Measurements from ENCODE around the gene UQCC2. TPM values are rescaled to one million over a fixed set of nuclear protein-coding genes. Genes with fewer than 3 reads are reported as not detected.

UQCC2 gene
- total and polyA plus RNA-seq, 4 donors, result 6.8 to 75.9 (median 22.4) TPM

DNA sequence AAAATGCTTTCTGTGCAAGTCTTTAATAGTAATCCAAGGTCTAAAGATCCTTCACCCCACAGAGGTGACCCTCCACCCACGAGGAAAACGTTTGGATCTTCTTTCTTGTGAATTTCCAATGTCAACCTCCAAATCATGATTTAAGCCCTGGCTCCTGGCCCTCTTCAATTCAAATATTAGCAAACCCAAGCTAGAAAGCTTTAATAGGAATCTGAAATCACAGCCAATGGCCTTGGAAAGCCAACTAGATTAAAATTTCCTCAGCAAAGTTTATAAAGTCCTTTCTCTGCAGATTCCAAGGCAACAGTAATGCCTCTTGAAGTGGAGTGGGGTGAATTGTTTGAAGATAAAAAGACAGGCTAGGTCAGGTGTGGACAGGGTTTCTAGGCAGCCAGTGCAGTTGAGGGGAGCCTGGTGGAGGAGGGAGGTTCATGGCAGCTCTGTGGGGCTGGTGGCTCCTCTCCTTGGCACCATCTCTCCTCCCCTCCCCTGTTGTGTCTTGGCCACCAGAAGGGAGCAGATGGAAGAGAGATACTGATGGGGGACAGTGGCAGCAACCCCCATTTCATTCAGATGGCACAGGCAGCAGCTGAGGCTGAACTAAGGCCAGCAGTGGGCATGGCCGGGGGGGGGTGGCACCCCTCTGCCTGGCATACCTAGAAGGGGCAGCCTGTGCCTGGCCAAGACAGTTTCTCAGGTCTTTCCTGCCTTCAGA is 12.0 kb upstream of the UQCC2 start:
- Histone ChIP-seq H3K36me3 (ENCODE audit: control insufficient read depth in 4 of 4, insufficient read depth in 3 of 4, low read depth in 1 of 4, low read length in 3 of 4) (no peaks in the 10 kb centered on the region), H3K4me1 (ENCODE audit: control insufficient read depth in 4 of 4, insufficient read depth in 4 of 4, low read length in 3 of 4) (peaks cover 0 to 3% (median 0%) of the 10 kb centered on the region in 4 donors), H3K27me3 (ENCODE audit: control insufficient read depth in 4 of 4, insufficient read depth in 4 of 4, low read length in 3 of 4) (no peaks in the 10 kb centered on the region), H3K4me3 (ENCODE audit: low read depth in 1 of 3, low read length in 3 of 3) (no peak overlapping the region), H3K27ac (ENCODE audit: low read depth in 1 of 2, low read length in 2 of 2) (no peak overlapping the region), H3K9ac (ENCODE audit: low read depth in 1 of 2, low read length in 2 of 2) (no peak overlapping the region), H3K9me3 (ENCODE audit: control insufficient read depth in 4 of 4, low read length in 3 of 4) (no peaks in the 10 kb centered on the region)
- TF ChIP-seq YY1 (IDR thresholded peaks at IDR 0.05) (no peak), GABPA (IDR thresholded peaks at IDR 0.05 in 1 of 2, conservative IDR thresholded peaks at IDR 0.05 in 1 of 2) (no peak)
- no peak for DNase-seq (ENCODE audit: low spot score)
- WGBS, result 50% methylated on average over 3 of the region's 3 CpGs

DNA sequence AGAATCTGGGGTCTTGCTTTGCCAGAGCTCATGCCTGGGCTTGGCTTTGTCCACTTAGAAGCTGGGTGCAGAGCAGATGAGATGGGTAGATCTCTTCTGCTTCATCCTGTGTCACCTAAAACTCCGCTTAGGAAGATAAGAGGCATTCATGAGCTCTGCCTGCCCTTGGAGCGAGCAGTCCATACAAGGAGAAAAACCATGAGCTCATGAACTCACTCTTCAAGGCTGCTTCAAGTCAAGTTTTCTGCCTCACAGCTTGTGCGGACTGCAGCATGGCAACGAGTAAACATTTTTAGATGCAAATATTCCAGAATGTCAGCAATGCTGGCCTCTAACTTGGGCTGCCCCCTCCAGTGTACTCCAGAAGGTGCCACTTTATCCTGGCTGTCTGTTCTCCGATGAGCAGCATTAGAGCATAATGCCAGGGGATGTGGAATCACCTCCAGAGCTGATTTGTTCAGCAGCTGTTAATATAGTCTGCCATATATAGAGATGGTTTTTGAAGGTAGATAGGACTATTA is 10.7 kb upstream of the UQCC2 start:
- no peak overlapping the region for H3K27ac ChIP-seq (ENCODE audit: low read depth in 1 of 2, low read length in 2 of 2)
- no peaks in the 10 kb centered on the region for H3K9me3 ChIP-seq (ENCODE audit: control insufficient read depth in 4 of 4, low read length in 3 of 4)
- no peaks in the 10 kb centered on the region for H3K36me3 ChIP-seq (ENCODE audit: control insufficient read depth in 4 of 4, insufficient read depth in 3 of 4, low read depth in 1 of 4, low read length in 3 of 4)
- 94% methylated on average over 5 of the region's 5 CpGs for WGBS
- H3K9ac ChIP-seq (ENCODE audit: low read depth in 1 of 2, low read length in 2 of 2), result no peak overlapping the region
- H3K4me1 ChIP-seq (ENCODE audit: control insufficient read depth in 4 of 4, insufficient read depth in 4 of 4, low read length in 3 of 4), result peaks cover 0 to 5% (median 3%) of the 10 kb centered on the region in 4 donors
- H3K27me3 ChIP-seq (ENCODE audit: control insufficient read depth in 4 of 4, insufficient read depth in 4 of 4, low read length in 3 of 4), result no peaks in the 10 kb centered on the region
- H3K4me3 ChIP-seq (ENCODE audit: low read depth in 1 of 3, low read length in 3 of 3), result no peak overlapping the region
- TF ChIP-seq EGR1 (IDR thresholded peaks at IDR 0.05; ENCODE audit: low read depth in 2 of 2), result no peak
- DNase-seq (ENCODE audit: low spot score), result no peak

DNA sequence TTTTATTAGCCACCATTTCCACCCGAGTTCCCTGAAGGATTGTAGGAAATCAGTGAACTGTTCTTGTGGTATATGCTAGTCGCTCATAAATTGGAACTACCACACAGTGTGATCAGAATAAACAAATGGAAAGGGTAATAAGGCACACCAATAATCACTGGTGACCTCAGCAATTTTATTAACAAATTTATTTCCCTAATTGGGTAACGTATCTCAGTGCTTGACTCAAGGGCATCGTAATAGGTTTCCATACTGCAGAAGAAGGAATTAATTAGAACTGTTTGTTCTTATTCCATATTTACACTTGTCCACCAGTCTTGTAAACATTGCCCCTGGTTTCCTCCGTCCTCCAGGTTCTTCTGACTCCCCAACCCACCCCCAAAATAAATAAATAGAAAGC is 10.0 kb upstream of the UQCC2 start:
- no peaks in the 10 kb centered on the region for H3K27me3 ChIP-seq (ENCODE audit: control insufficient read depth in 4 of 4, insufficient read depth in 4 of 4, low read length in 3 of 4)
- H3K27ac ChIP-seq (ENCODE audit: low read depth in 1 of 2, low read length in 2 of 2), result no peak overlapping the region
- peaks cover 0 to 11% (median 9%) of the 10 kb centered on the region in 4 donors for H3K4me1 ChIP-seq (ENCODE audit: control insufficient read depth in 4 of 4, insufficient read depth in 4 of 4, low read length in 3 of 4)
- H3K4me3 ChIP-seq (ENCODE audit: low read depth in 1 of 3, low read length in 3 of 3), result no peak overlapping the region
- TF ChIP-seq HNF4A (conservative IDR thresholded peaks at IDR 0.05) (no peak), YY1 (IDR thresholded peaks at IDR 0.05) (no peak), FOXA2 (IDR thresholded peaks at IDR 0.05) (no peak), JUND (IDR thresholded peaks at IDR 0.05) (no peak)
- TF ChIP-seq, protein P1, sequence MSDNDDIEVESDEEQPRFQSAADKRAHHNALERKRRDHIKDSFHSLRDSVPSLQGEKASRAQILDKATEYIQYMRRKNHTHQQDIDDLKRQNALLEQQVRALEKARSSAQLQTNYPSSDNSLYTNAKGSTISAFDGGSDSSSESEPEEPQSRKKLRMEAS (IDR thresholded peaks at IDR 0.05), result no peak
- TF ChIP-seq, protein P2, sequence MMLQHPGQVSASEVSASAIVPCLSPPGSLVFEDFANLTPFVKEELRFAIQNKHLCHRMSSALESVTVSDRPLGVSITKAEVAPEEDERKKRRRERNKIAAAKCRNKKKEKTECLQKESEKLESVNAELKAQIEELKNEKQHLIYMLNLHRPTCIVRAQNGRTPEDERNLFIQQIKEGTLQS (IDR thresholded peaks at IDR 0.05), result no peak
- H3K36me3 ChIP-seq (ENCODE audit: control insufficient read depth in 4 of 4, insufficient read depth in 3 of 4, low read depth in 1 of 4, low read length in 3 of 4), result no peaks in the 10 kb centered on the region
- DNase-seq (ENCODE audit: low spot score), result no peak
- no peak overlapping the region for H3K9ac ChIP-seq (ENCODE audit: low read depth in 1 of 2, low read length in 2 of 2)
- 67% methylated on average over 5 of the region's 5 CpGs for WGBS
- H3K9me3 ChIP-seq (ENCODE audit: control insufficient read depth in 4 of 4, low read length in 3 of 4), result no peaks in the 10 kb centered on the region

DNA sequence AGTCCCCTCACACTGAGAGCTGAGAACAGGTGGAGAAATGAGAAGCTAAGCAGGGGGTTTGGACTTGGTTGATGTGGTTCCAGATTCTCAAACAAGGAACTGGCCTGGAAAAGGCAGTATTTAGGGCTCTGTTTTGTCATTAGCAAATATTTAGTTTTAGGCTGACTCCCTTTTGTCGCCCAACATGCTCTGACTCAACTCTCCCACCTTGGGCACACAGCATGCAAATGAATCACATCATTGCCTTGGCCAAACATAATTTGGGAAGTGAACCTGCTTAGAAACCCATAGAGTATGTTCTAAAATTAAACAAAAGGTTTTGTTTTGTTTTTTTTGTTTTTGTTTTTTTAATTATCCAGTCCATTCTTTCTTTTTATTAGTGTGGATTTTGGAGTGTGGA is 9.5 kb upstream of the UQCC2 start:
- peaks cover 0 to 15% (median 13%) of the 10 kb centered on the region in 4 donors for H3K4me1 ChIP-seq (ENCODE audit: control insufficient read depth in 4 of 4, insufficient read depth in 4 of 4, low read length in 3 of 4)
- no peak for DNase-seq (ENCODE audit: low spot score)
- H3K9ac ChIP-seq (ENCODE audit: low read depth in 1 of 2, low read length in 2 of 2), result no peak overlapping the region
- H3K27ac ChIP-seq (ENCODE audit: low read depth in 1 of 2, low read length in 2 of 2), result no peak overlapping the region
- no peak for TF ChIP-seq YY1 (IDR thresholded peaks at IDR 0.05)
- peak in 1 of 2 donors; percentile 27 for TF ChIP-seq RXRA (IDR thresholded peaks at IDR 0.05)
- no peaks in the 10 kb centered on the region for H3K27me3 ChIP-seq (ENCODE audit: control insufficient read depth in 4 of 4, insufficient read depth in 4 of 4, low read length in 3 of 4)
- H3K9me3 ChIP-seq (ENCODE audit: control insufficient read depth in 4 of 4, low read length in 3 of 4), result no peaks in the 10 kb centered on the region
- no peak overlapping the region for H3K4me3 ChIP-seq (ENCODE audit: low read depth in 1 of 3, low read length in 3 of 3)
- no peaks in the 10 kb centered on the region for H3K36me3 ChIP-seq (ENCODE audit: control insufficient read depth in 4 of 4, insufficient read depth in 3 of 4, low read depth in 1 of 4, low read length in 3 of 4)
- WGBS, result 55% methylated on average over 1 of the region's 1 CpG

All from liver (tissue), 9 donors.